GM08714 (cell line): ENCODE measurements around the gene CALCOCO1.
"Not testable (repeated sequence)": the region's sequence is repeated elsewhere in the genome, so short reads cannot be mapped to it uniquely, and the experiment has no call there.

Source experiments
- H3K4me3 ChIP-seq: fragments of 200-500 bp; sonication (Bioruptor generic); 2 replicates; pipeline ENCODE4 v1.5.1; 2014; ENCODE audit warnings: mild to moderate bottlenecking, low read length, inconsistent platforms
- ZNF274 ChIP-seq: IDR thresholded peaks from 2 replicates; pipeline ENCODE4 v1.6.1; 2012; ENCODE audit warnings: mild to moderate bottlenecking, low read depth, low read length

The CALCOCO1 gene, protein sequence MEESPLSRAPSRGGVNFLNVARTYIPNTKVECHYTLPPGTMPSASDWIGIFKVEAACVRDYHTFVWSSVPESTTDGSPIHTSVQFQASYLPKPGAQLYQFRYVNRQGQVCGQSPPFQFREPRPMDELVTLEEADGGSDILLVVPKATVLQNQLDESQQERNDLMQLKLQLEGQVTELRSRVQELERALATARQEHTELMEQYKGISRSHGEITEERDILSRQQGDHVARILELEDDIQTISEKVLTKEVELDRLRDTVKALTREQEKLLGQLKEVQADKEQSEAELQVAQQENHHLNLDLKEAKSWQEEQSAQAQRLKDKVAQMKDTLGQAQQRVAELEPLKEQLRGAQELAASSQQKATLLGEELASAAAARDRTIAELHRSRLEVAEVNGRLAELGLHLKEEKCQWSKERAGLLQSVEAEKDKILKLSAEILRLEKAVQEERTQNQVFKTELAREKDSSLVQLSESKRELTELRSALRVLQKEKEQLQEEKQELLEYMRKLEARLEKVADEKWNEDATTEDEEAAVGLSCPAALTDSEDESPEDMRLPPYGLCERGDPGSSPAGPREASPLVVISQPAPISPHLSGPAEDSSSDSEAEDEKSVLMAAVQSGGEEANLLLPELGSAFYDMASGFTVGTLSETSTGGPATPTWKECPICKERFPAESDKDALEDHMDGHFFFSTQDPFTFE

DNA sequence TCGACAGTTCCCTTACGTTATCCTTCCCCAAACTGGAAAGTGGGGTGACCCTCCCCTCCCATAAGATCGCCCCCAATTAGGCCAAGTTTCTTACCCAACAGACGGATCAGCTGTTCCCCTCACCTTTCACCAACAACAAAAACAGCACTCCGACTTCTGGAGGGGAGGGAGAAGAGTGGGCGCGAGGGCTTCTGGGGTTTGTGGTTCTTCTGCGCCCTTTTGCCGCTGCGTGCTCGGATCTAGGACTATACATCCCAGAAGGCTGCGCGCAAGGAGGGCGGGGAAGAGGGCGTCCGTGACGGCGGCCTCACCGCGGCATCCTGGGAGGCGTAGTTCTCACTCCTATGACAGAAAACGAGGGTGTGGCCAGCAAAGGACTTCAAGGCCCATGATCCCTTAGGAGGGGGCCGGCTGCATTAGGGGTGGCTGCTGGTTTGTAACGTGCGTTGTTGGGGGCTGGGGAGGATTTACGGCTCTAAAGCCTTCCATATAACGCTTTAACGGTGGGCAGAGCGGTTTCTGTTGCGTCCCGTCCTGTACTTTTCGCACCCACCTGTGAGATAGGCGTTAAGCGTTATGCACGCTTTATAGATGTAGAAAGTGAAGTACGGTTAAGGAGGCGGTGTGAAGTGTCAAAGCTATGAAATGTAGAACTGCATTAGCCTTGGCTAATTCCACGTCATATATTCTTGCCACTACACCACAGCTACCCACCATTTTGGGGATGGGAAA, at the start of gene CALCOCO1:
Gene CALCOCO1 (minus strand): TSS at position 143 of the 732 bp plus-strand sequence. CDS start 2,210 bp downstream, outside the sequence.
- TF ChIP-seq ZNF274, result no peak

DNA sequence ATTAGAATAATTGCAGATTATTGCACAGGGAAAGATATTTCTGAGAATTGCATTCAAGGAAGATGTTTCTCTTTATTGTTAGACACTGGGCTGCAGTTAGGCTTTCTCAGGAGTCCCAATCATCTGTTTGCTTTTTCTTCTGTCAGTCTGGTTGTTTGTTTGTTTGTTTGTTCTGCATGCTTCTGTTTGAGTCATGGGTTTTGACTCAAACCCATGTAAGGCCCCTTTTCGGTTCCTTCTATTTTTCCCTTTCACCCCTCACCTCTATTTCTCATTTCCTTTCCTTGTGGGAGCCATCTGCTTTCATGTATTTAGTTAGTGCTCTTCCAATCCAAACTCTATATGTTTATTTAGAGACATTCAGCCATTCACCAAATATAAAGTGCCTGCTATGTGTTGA, 49.6 kb upstream of the CALCOCO1 start:
- H3K4me3 ChIP-seq, result no peak overlapping the region
- no peak for TF ChIP-seq ZNF274

More for the DNA sequence above, at the start of gene CALCOCO1:
- peak within 1 kb of the TSS; percentile 83 for H3K4me3 ChIP-seq

DNA sequence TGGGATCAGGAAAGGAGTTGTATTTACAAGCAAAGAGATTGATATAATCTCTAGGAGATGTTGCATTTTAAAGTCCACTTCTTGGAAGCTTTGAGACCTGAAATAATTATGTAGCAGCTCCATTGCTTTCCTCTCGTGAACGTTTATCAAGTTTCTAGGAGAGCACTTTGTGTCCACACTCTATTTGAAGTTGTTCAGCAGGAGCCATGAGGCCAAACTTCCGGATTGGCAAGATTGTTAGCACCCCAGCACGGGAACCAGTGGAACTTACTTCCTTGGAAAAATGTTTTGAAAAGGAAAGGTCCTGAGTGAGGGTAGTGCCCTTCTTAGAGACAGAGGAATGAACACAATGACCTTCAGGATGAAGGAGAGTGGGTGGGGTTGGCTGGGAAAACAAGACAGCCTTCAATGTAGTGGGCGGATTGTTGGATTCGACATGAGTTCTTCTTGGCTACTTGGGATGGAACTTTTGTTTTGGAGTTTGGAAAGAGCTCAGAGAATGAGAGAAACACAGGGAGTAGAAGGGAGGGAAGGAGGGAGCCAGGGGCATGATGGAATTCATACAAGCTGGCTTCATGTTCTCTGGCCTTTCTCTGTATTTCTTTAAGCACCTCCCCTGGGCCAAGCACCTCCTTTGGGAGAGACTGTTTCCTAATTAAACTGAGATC, 48.4 kb upstream of the CALCOCO1 start:
- no peak for TF ChIP-seq ZNF274
- H3K4me3 ChIP-seq, result no peak overlapping the region

DNA sequence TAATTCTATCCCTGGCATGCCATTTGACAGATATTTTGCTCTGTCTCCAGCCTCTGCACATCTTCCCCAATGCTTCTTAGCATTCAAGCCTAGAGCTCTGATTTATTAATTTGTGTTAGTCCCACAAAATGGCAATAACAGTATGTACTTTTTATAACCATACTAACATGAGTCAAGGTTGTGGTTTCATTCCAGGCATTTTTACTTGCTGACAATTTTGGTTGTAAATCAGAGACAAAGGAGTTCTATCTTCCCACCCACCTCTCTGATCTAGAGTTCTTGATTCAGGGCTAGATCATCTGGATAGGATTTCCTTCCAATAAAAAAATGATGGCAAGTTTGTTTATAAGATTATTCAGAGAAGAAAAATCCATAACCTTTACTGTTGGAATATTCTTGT, 43.0 kb upstream of the CALCOCO1 start:
- TF ChIP-seq ZNF274, result no peak
- no peak overlapping the region for H3K4me3 ChIP-seq

DNA sequence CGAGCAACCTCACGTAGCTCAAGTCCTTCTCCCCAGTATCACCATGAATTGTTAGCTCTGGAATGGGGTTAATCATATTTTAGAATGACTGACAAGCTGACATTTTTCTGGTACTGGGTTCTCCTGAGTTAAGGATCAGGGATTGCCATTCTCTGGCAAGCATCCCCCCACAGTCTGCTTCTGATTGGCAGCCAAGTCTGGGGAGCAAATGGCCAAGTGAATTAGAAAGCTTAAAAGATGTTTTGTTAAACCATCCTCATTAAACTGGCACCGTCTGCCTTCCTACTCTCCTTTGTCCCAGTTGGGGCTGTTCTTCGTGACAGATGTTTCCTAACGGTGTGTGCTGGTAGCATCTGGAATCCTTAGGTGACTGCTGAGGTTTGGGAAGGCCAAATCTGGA, 41.7 kb upstream of the CALCOCO1 start:
- TF ChIP-seq ZNF274, result no peak
- H3K4me3 ChIP-seq, result no peak overlapping the region

DNA sequence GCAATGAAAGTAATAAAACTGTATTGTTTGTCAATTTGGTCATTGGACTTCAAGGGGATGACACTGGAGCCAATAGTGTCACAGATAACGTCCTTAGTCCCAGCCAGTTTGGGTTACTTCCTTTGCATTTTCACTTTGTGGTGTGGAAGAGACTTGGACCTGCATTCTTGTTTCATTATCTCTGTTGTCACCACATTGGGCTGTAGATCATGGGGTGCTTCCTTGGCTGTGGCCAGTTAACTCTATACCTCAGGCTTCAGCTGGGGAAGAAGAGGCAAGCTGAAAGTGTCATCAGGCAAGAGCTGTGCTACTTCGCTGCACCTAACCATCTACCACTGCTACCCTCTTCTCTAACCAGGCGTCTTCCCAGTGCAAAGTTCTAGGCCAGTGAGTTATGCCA, 39.6 kb upstream of the CALCOCO1 start:
- TF ChIP-seq ZNF274, result no peak
- H3K4me3 ChIP-seq, result no peak overlapping the region

DNA sequence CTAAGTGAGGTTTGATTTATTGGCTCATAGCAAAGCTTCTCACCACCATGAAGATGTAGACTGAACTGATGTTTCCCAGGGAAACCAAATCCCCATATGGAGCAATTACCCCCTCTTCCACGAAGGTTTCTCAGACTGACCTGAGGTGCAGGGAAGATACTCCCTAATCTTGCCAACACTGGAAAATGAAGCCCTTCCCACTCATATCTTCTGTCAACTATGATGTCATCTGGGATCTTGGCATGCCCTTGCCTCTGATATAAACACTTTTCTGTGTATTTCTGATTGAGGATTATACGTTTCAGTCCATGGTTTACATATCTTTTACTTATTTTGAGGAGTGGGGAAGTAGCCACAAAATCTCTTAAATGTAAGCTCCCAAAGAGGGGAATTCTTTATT, 38.6 kb upstream of the CALCOCO1 start:
- H3K4me3 ChIP-seq, result no peak overlapping the region
- no peak for TF ChIP-seq ZNF274

DNA sequence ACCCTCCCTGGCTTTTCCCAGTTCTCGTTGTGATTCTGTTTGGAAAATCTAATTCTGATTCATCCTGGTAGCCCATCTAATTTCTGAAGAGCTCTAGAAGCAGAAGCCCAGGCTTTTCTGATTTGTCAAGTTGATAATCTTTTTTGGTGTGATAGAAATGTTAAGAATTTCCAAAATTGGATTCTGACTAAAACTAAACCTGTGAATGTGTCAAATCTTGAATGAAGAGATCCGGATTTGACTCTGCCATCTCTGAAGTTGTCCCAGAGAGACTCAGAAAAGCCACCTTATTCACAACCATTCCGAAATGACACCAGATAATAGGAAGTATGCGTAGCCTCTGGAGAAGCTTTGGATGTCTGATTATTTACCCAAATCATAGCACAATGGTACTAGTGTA, 37.4 kb upstream of the CALCOCO1 start:
- no peak for TF ChIP-seq ZNF274

DNA sequence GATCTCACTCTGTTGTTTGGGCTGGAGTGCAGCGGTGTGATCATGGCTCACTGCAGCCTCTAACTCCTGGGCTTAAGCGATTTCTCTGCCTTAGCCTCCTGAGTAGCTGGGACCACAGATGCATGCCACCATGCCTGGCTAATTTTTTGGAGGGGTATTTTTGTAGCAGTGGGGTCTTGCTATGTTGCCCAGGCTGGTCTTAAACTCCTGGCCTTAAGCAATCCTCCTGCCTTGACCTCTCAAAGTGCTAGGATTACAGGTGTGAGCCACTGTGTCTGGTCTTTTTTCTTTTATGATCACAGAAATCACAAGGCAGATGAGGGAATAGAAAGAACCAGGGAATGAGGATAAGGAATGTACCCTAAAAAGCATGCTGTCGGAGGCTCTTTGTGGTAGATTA, 35.5 kb upstream of the CALCOCO1 start:
- not testable (repeated sequence) for H3K4me3 ChIP-seq

More for the DNA sequence above, 37.4 kb upstream of the CALCOCO1 start:
- no peak overlapping the region for H3K4me3 ChIP-seq

DNA sequence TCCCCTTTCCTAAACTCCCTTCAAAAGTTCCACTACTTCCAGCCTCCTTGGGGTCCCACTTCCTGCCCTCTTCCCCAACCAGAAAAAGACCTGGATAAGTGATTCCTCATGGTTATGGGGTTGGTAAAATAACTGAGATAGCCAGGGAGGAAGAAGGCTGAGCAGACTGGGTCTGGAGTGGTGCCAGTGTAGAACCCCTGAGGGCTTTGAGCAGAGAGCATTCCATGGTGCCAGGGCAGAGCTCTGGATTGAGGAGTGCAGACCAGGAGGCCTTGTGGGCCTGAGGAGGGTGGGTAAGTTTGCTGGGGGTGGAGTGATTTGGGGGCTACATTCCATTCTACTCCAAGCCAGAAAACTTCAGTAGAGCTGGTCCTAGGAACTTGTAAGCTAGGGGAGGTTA, 34.1 kb upstream of the CALCOCO1 start:
- no peak for TF ChIP-seq ZNF274
- H3K4me3 ChIP-seq, result no peak overlapping the region

DNA sequence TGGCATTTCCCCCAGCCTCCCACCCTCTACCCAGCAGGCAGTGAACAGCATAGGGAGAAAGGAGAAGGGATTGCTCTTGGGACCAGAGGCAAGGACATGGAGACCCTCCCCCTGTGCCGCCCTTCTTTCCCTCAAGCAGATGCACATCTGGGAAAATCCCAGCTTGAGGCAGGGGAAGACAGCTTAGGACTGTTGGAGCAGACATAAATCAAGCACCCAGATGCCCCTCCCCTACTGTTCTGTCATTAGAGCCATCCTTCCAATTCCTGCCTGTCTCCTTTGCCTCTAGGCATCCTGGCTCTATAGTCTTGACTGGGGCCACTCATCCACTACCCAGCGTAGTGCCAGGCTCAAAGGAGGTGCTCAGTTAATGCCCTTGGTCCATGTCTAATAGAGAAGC, 32.0 kb upstream of the CALCOCO1 start:
- TF ChIP-seq ZNF274, result no peak
- no peak overlapping the region for H3K4me3 ChIP-seq

DNA sequence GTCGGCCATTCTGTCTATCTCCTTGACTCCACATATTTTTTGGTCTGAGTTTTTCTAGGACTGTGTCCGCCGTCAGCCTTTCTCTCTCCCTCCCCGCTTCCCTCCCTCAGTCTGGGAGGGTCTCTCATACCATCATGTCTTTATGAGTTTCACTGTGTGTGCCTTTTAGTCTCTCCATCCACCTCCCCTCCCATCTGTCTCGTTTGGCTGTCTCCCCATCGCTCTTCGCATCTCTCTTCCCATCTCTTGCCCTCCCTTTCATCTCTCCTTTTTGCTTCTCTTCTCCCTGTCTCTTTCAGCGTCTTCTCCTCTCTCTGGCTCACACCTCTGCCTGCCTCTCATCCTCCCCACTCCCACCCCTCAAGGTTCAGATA, 31.5 kb upstream of the CALCOCO1 start:
- TF ChIP-seq ZNF274, result no peak
- H3K4me3 ChIP-seq, result no peak overlapping the region

DNA sequence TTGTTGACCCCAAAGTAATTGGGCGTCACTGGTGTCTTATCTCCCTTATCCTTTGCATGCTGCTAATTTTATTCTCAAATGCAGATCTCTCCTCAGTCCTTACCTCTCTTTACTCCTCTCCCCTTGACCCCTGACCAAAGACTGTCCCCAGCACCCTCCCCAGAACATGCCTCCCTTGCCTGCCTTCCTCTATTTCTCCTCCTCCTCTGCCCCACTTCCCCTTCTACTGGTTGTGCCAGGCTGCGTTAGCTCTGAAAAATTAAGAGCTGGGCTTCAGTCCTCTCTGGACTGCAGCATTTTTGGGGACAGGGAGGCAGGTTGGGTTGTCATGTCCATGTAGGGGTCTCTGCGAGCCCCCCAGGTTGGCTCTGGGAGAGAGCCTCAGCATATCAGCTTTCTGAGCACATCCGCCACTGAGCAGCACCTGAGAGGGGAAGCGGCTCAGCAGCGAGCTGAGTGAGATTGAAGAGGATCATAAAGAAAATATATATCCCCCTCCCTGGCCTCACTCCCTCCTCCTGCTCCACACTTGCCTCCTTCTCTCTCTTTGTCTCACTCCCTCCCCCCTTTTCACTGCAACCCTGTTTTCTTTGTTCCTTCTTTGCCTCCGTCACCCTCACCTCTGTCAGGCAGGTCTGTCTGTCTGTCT, 31.0 kb upstream of the CALCOCO1 start:
- H3K4me3 ChIP-seq, result no peak overlapping the region
- TF ChIP-seq ZNF274, result no peak
